HEK293 (cell line): ENCODE results near the gene FAM9A.

ENCODE experiments used
- CTCF ChIP-seq: fragments of 450-650 bp; formaldehyde crosslinking; IDR thresholded peaks from 2 replicates; pipeline ENCODE4 v1.5.1; 2016; ENCODE audit warnings: missing biosample characterization, missing genetic modification characterization
- KLF16 ChIP-seq: fragments of 450-650 bp; formaldehyde crosslinking; IDR thresholded peaks from 2 replicates; pipeline ENCODE4 v1.5.1; 2017; ENCODE audit warnings: missing biosample characterization, missing genetic modification characterization
- ZNF133 ChIP-seq: fragments of 450-650 bp; formaldehyde crosslinking; IDR thresholded peaks from 2 replicates; pipeline ENCODE4 v1.5.1; 2016; ENCODE audit warnings: missing biosample characterization, missing genetic modification characterization
- ZNF660 ChIP-seq: fragments of 450-650 bp; IDR thresholded peaks from 2 replicates; pipeline ENCODE4 v1.5.1; 2018; ENCODE audit warnings: missing biosample characterization, mild to moderate bottlenecking, missing genetic modification characterization

GRCh38 chrX:8832582-8833378 is 31.6 kb upstream of the FAM9A start:
- TF ChIP-seq KLF16 (tag by site-specific recombination), result no peak
- TF ChIP-seq ZNF133 (tag by site-specific recombination), result no peak
- no peak for TF ChIP-seq ZNF660 (tag by site-specific recombination)
- TF ChIP-seq CTCF, result no peak
